SIG-M5 treated with dmso at 0.1 percent for 504 hours (cell line): ENCODE measurements around the gene FMO5.
"Not testable (repeated sequence)": the region's sequence is repeated elsewhere in the genome, so short reads cannot be mapped to it uniquely, and the experiment has no call there.

Experiments
- DNase-seq: peaks from one replicate; lab custom pipeline; 2025; ENCODE audit not compliant: unreplicated experiment; lab: John Stamatoyannopoulos, UW

FMO5 gene

DNA sequence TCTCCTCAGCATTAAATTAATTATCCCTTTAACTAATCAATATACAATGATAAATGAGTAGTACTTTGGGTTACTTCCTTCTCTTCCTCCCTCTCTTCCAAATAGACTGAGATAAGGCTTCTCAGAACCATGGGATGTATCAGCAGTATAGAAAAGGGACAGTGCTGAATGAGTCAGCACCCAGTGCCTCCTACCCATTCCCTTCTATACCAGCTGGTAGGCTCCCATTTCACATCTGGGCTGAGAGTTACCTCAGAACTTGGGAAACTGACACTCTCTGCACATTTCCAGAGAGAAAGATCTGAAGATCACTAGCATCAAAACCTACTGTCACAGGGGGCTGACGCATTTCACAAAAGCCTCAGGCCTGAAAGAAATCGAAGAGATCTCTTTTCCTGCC, 68.0 kb downstream of the FMO5 start:
- not testable (repeated sequence) for DNase-seq

DNA sequence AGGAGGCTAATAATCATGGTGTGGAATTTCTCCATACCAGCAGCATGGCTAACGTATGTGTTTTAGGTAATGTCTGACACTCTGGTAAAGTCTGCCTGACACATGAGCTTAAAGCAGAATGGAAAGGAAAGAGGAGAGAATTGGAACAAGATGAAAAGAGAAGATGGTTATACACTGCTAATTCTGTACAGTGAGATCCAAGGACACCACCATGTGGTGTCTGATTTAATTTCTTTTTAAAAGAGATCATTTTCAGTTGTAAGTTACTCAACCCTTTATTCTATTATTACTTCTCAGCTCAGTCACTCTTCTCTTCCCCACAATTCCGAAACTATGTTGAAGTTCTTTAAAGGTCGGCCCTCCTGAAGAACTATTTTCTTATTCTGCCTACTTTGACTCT, 68.5 kb downstream of the FMO5 start:
- DNase-seq = no peak

DNA sequence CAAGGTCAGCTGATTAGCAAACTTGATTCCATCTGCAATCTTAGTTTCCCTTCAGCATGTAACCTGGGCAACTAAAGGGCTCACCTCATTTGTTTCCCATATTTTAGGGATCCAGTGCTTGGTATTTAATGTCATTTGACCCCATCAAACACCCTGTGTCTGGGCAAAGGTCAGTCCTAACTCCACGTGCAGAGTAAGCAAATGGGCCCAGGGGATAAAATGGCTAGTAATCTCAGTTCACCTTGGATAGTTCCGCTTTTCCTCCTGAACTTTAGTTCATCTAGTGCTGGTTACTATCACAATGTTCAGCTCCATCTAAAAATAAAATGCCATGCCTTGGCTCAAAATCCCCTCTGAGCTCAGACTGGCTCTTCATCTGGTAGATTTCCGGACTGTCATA, 72.4 kb downstream of the FMO5 start:
- DNase-seq = no peak

DNA sequence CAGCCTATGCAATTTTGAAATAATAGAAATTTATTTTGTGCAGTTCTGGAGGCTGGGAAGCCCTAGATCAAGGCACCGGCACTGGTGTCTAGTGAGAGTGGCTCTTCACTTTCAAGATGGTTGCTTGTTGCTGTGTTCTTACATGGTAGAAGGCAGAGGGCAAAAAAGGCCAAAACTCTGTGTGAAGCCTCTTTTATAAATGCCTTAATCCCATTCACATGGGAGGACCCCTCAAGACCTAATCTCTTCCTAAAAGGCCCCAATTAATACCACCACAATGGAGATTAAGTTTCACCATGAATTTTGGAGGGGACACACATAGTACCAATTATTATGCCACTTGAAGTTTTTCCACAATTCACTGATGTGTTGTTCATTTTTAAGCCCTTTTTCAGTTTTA, 73.9 kb downstream of the FMO5 start:
- DNase-seq = no peak

DNA sequence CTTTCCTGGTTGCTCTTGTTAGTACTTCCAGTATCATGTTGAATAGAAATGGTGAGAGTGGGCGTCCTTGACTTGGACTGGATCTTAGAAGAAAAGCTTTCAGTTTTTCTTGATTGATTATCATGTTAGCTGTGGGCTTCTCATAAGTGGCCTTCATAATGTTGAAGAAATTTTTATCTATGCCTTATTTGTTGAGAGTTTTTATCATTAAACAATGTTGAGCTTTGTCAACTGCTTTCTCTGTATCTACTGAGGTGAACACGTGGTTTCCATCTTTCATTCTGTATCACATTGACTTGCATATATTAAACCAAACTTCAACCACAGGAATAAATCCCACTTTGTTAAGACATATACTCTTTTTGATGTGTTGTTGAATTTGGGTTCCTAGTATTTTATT, 82.3 kb downstream of the FMO5 start:
- no peak for DNase-seq
